KG1 (cell line): ENCODE results near the gene LGMN.
A peak's percentile ranks its signal among the peaks of the same experiment; 100 is the strongest.

ENCODE experiments used
- DNase-seq: peaks from one replicate; lab custom pipeline; 2025; lab: John Stamatoyannopoulos, UW

The LGMN gene

GRCh38 chr14:92726135-92726932 is 22.1 kb downstream of the LGMN start:
- DNase-seq = no peak

- no peak for DNase-seq
Observed at GRCh38 chr14:92724516-92725340, 23.7 kb downstream of the LGMN start.

GRCh38 chr14:92719890-92720323 is 28.5 kb downstream of the LGMN start:
- no peak for DNase-seq

GRCh38 chr14:92719421-92719820 is 29.0 kb downstream of the LGMN start:
- no peak for DNase-seq

- DNase-seq = no peak
Observed at GRCh38 chr14:92718664-92719063, 29.8 kb downstream of the LGMN start.

GRCh38 chr14:92717571-92718042 is 30.8 kb downstream of the LGMN start:
- DNase-seq = no peak

GRCh38 chr14:92716131-92716530 is 32.3 kb downstream of the LGMN start:
- DNase-seq = no peak

GRCh38 chr14:92714739-92715307 is 33.6 kb downstream of the LGMN start:
- DNase-seq = peak; percentile 11

GRCh38 chr14:92712654-92713051 is 35.8 kb downstream of the LGMN start:
- DNase-seq = no peak

GRCh38 chr14:92711976-92712653 is 36.3 kb downstream of the LGMN start:
- DNase-seq = no peak

- DNase-seq = no peak
Observed at GRCh38 chr14:92710001-92710341, 38.5 kb downstream of the LGMN start.

- no peak for DNase-seq
Observed at GRCh38 chr14:92709340-92710000, 39.0 kb downstream of the LGMN start.

- DNase-seq = no peak
Observed at GRCh38 chr14:92706386-92706785, 42.0 kb downstream of the LGMN start.

- no peak for DNase-seq
Observed at GRCh38 chr14:92704821-92705220, 43.6 kb downstream of the LGMN start.

GRCh38 chr14:92704036-92704804 is 44.2 kb downstream of the LGMN start:
- no peak for DNase-seq

- no peak for DNase-seq
Observed at GRCh38 chr14:92703516-92703915, 44.9 kb downstream of the LGMN start.

GRCh38 chr14:92702441-92702918 is 45.9 kb downstream of the LGMN start:
- no peak for DNase-seq

- DNase-seq = no peak
Observed at GRCh38 chr14:92701826-92702225, 46.6 kb downstream of the LGMN start.

GRCh38 chr14:92698393-92698792 is 50.0 kb downstream of the LGMN start:
- no peak for DNase-seq

- no peak for DNase-seq
Observed at GRCh38 chr14:92696366-92696765, 52.1 kb downstream of the LGMN start.

- DNase-seq = no peak
Observed at GRCh38 chr14:92695562-92695961, 52.9 kb downstream of the LGMN start.
